ENCODE results near the gene CCM2L.

The CCM2L gene

GRCh38 chr20:31992086-31992485 is 18.2 kb upstream of the CCM2L start:
- no peak for DNase-seq (ENCODE audit: low spot score)

- DNase-seq (ENCODE audit: low spot score), result no peak
Observed at GRCh38 chr20:31996996-31997395, 13.2 kb upstream of the CCM2L start.

GRCh38 chr20:31998246-31998645 is 12.0 kb upstream of the CCM2L start:
- no peak for DNase-seq (ENCODE audit: low spot score)

GRCh38 chr20:32003325-32003724 is 6.9 kb upstream of the CCM2L start:
- DNase-seq (ENCODE audit: low spot score), result no peak

GRCh38 chr20:32004963-32005362 is 5.3 kb upstream of the CCM2L start:
- no peak for DNase-seq (ENCODE audit: low spot score)

- no peak for DNase-seq (ENCODE audit: low spot score)
Observed at GRCh38 chr20:32006053-32006452, 4.2 kb upstream of the CCM2L start.

- no peak for DNase-seq (ENCODE audit: low spot score)
Observed at GRCh38 chr20:32006841-32007786, 3.1 kb upstream of the CCM2L start.

GRCh38 chr20:32007787-32008616 is 2.2 kb upstream of the CCM2L start:
- peak; percentile 23 for DNase-seq (ENCODE audit: low spot score)

GRCh38 chr20:32009564-32009963 is 674 bp upstream of the CCM2L start:
- DNase-seq (ENCODE audit: low spot score), result no peak

GRCh38 chr20:32010666-32011065 is 428 bp downstream of the CCM2L start:
- DNase-seq (ENCODE audit: low spot score), result no peak

- DNase-seq (ENCODE audit: low spot score), result no peak
Observed at GRCh38 chr20:32012159-32012688, 2.0 kb downstream of the CCM2L start.

GRCh38 chr20:32013326-32013725 is 3.1 kb downstream of the CCM2L start:
- no peak for DNase-seq (ENCODE audit: low spot score)

- peak; percentile 62 for DNase-seq (ENCODE audit: low spot score)
Observed at GRCh38 chr20:32017711-32018251, 7.5 kb downstream of the CCM2L start.

GRCh38 chr20:32018269-32019155 is 8.3 kb downstream of the CCM2L start:
- peak; percentile 73 for DNase-seq (ENCODE audit: low spot score)

GRCh38 chr20:32019156-32019510 is 8.9 kb downstream of the CCM2L start:
- DNase-seq (ENCODE audit: low spot score), result peak; percentile 41

- peak; percentile 47 for DNase-seq (ENCODE audit: low spot score)
Observed at GRCh38 chr20:32019563-32020463, 9.6 kb downstream of the CCM2L start.

- no peak for DNase-seq (ENCODE audit: low spot score)
Observed at GRCh38 chr20:32021091-32021490, 10.9 kb downstream of the CCM2L start.

- DNase-seq (ENCODE audit: low spot score), result no peak
Observed at GRCh38 chr20:32024683-32025295, 14.6 kb downstream of the CCM2L start.

- no peak for DNase-seq (ENCODE audit: low spot score)
Observed at GRCh38 chr20:32027643-32028042, 17.4 kb downstream of the CCM2L start.

Data from SK-N-DZ (cell line).